ENCODE measurements around the gene KLHL22.

KLHL22 gene

GRCh38 chr22:20438678-20439492 lies 56.7 kb downstream of the KLHL22 start:
- no peak overlapping the region for H3K9ac ChIP-seq (ENCODE audit: low read length)

DNA sequence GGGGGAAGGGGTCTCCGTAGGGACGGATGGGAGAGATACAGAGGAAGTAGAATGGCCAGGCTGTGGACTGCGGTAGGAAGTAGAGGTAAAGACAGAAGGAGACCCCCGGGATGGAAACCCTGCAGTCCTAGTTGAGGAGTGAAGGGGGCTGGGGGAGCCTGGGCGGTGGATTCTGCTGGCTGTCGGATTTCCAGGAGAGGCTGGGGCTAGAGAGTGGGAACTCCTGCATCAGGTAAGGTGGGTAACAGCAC lies 57.2 kb downstream of the KLHL22 start:
- Histone ChIP-seq H3K27me3 (replicated peaks; ENCODE audit: insufficient read depth, low read length) (peaks cover 43% of the 10 kb centered on the region), H3K79me2 (ENCODE audit: low read length) (no peaks in the 10 kb centered on the region), H3K27ac (ENCODE audit: low read length) (no peak overlapping the region), H3K9me3 (replicated peaks; ENCODE audit: insufficient read depth, low read length) (no peaks in the 10 kb centered on the region), H3F3A (ENCODE audit: insufficient read depth, low read length) (no peaks in the 10 kb centered on the region), H4K20me1 (ENCODE audit: insufficient read depth, low read length) (no peaks in the 10 kb centered on the region), H3K9me2 (replicated peaks; ENCODE audit: insufficient read depth, low read length) (no peaks in the 10 kb centered on the region), H2AFZ (ENCODE audit: low read length) (no peak overlapping the region), H3K4me2 (ENCODE audit: low read depth, low read length) (no peak overlapping the region), H3K9ac (ENCODE audit: low read length) (no peak overlapping the region), H3K4me1 (ENCODE audit: low read length) (no peaks in the 10 kb centered on the region), H3K4me3 (ENCODE audit: low read length) (no peak overlapping the region), H3K36me3 (replicated peaks; ENCODE audit: insufficient read depth, low read length) (no peaks in the 10 kb centered on the region)
- no peak for DNase-seq
- TF ChIP-seq EZH2 (optimal IDR thresholded peaks at IDR 0.05; ENCODE audit: low read depth, low read length) (no peak), CTCF (IDR thresholded peaks at IDR 0.05; ENCODE audit: low read length) (no peak), EZH2phosphoT487 (IDR thresholded peaks at IDR 0.05; ENCODE audit: low read length) (no peak)

More at GRCh38 chr22:20438678-20439492, 56.7 kb downstream of the KLHL22 start:
- no peaks in the 10 kb centered on the region for H3K36me3 ChIP-seq (replicated peaks; ENCODE audit: insufficient read depth, low read length)
- no peaks in the 10 kb centered on the region for H3K9me2 ChIP-seq (replicated peaks; ENCODE audit: insufficient read depth, low read length)
- no peak overlapping the region for H2AFZ ChIP-seq (ENCODE audit: low read length)
- H3K27ac ChIP-seq (ENCODE audit: low read length), result no peak overlapping the region
- H3K27me3 ChIP-seq (replicated peaks; ENCODE audit: insufficient read depth, low read length), result peaks cover 43% of the 10 kb centered on the region
- H3K79me2 ChIP-seq (ENCODE audit: low read length), result no peaks in the 10 kb centered on the region
- TF ChIP-seq EZH2phosphoT487 (IDR thresholded peaks at IDR 0.05; ENCODE audit: low read length) (no peak), CTCF (IDR thresholded peaks at IDR 0.05; ENCODE audit: low read length) (no peak), EZH2 (optimal IDR thresholded peaks at IDR 0.05; ENCODE audit: low read depth, low read length) (no peak)
- no peaks in the 10 kb centered on the region for H3F3A ChIP-seq (ENCODE audit: insufficient read depth, low read length)
- no peak overlapping the region for H3K4me3 ChIP-seq (ENCODE audit: low read length)
- no peak overlapping the region for H3K4me2 ChIP-seq (ENCODE audit: low read depth, low read length)
- H3K9me3 ChIP-seq (replicated peaks; ENCODE audit: insufficient read depth, low read length), result no peaks in the 10 kb centered on the region
- no peaks in the 10 kb centered on the region for H3K4me1 ChIP-seq (ENCODE audit: low read length)
- DNase-seq, result no peak
- H4K20me1 ChIP-seq (ENCODE audit: insufficient read depth, low read length), result no peaks in the 10 kb centered on the region

DNA sequence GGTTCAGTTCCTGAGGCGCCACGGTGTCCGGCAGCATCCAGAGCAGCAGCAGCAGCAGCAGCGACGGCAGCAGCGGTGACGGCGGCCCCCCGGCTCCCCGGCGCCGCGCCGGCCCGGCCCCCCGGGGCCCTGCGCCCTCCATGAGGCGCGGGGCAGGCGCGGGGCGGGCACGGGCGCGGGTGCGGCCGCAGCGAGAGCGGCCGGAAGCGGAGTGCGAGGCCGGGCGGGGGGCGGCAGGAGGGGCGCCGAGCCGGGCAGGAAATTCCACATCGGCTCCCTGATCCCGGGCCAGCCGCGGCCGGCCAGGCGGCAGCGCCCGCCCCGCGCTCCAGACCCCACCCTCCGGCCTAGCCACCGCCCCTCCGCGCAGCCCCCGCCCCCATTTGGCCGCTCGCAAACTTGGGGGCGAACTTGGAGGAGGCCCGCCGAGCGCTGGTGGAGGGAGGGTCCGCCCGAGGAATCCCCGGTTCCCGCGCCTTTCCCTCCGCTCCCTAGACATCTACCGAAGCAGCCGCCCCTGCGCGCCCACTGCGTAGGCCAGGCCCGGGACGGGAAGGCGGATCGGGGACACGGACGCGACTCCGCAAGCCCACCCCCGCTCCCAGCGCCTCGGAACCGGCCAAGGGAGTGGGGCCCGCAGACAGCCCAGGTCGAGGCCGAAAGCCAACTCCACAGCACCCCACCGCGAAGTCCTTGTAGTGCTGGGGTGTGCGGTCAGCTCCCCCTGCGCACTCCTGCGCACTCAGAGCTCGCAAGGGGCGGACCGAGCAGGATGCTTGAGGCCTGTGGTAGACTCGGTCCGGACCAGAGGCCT lies 57.8 kb downstream of the KLHL22 start, which contains the start of gene SCARF2:
TSS of gene SCARF2 (minus strand) at position 213 of the 814 bp plus-strand sequence. CDS start at position 142, 71 bp downstream.
- H3K9me2 ChIP-seq (replicated peaks; ENCODE audit: insufficient read depth, low read length), result no peaks in the 10 kb centered on the region
- no peaks in the 10 kb centered on the region for H4K20me1 ChIP-seq (ENCODE audit: insufficient read depth, low read length)
- no peaks in the 10 kb centered on the region for H3F3A ChIP-seq (ENCODE audit: insufficient read depth, low read length)
- H3K9ac ChIP-seq (ENCODE audit: low read length), result no peak within 1 kb of the TSS
- H3K36me3 ChIP-seq (replicated peaks; ENCODE audit: insufficient read depth, low read length), result no peaks in the 10 kb centered on the region
- H3K4me1 ChIP-seq (ENCODE audit: low read length), result no peaks in the 10 kb centered on the region
- DNase-seq, result no peak
- no peak within 1 kb of the TSS for H3K4me2 ChIP-seq (ENCODE audit: low read depth, low read length)
- H3K27me3 ChIP-seq (replicated peaks; ENCODE audit: insufficient read depth, low read length), result peaks cover 43% of the 10 kb centered on the region
- no peak within 1 kb of the TSS for H3K4me3 ChIP-seq (ENCODE audit: low read length)
- no peaks in the 10 kb centered on the region for H3K9me3 ChIP-seq (replicated peaks; ENCODE audit: insufficient read depth, low read length)
- H2AFZ ChIP-seq (ENCODE audit: low read length), result no peak within 1 kb of the TSS
- no peak for TF ChIP-seq EZH2phosphoT487 (IDR thresholded peaks at IDR 0.05; ENCODE audit: low read length)
- no peak for TF ChIP-seq EZH2 (optimal IDR thresholded peaks at IDR 0.05; ENCODE audit: low read depth, low read length)
- TF ChIP-seq CTCF (IDR thresholded peaks at IDR 0.05; ENCODE audit: low read length), result no peak
- H3K27ac ChIP-seq (ENCODE audit: low read length), result no peak within 1 kb of the TSS
- H3K79me2 ChIP-seq (ENCODE audit: low read length), result no peaks in the 10 kb centered on the region
